HepG2 (cell line): Measurements from ENCODE around the gene ZBTB25. TPM values are rescaled to one million over a fixed set of nuclear protein-coding genes. Genes with fewer than 3 reads are reported as not detected.
A peak's percentile ranks its signal among the peaks of the same experiment; 100 is the strongest.

Experiments
- CTCF ChIP-seq: sonication (generic); formaldehyde crosslinking; IDR thresholded peaks from 2 replicates; pipeline ENCODE4 v1.5.0; 2020; ENCODE audit warnings: mild to moderate bottlenecking, missing genetic modification reagents, moderate library complexity
- HNF4G ChIP-seq, 2 experiments: sonication (generic) in 1 of 2; formaldehyde crosslinking in 1 of 2; IDR thresholded peaks; 2 replicates each; pipeline versions ENCODE4 v1.4.0 to v1.6.1; 2011 to 2020; ENCODE audit warnings: borderline replicate concordance in 2 of 2, low read depth in 2 of 2, mild to moderate bottlenecking in 2 of 2, low read length in 1 of 2, missing genetic modification reagents in 1 of 2, moderate library complexity in 1 of 2
- KDM4B ChIP-seq: sonication (generic); formaldehyde crosslinking; IDR thresholded peaks from 2 replicates; pipeline ENCODE4 v1.4.0; 2020; ENCODE audit warnings: missing genetic modification reagents
- MAF1 ChIP-seq: sonication (generic); formaldehyde crosslinking; IDR thresholded peaks from 2 replicates; pipeline ENCODE4 v1.5.0; 2020; ENCODE audit warnings: missing genetic modification reagents, borderline replicate concordance
- MATR3 ChIP-seq: sonication (generic); formaldehyde crosslinking; IDR thresholded peaks from 2 replicates; pipeline ENCODE4 v1.4.0; 2020; ENCODE audit warnings: missing genetic modification reagents
- MEIS2 ChIP-seq: sonication (generic); formaldehyde crosslinking; IDR thresholded peaks from 2 replicates; pipeline ENCODE4 v1.9.0; 2021; ENCODE audit warnings: mild to moderate bottlenecking, missing genetic modification reagents
- RBFOX2 ChIP-seq: fragments of 200-400 bp; formaldehyde crosslinking; IDR thresholded peaks from 2 replicates; pipeline ENCODE4 v1.6.1; 2017; ENCODE audit warnings: low read depth, mild to moderate bottlenecking, low read length
- SRSF9 ChIP-seq: fragments of 200-400 bp; formaldehyde crosslinking; IDR thresholded peaks from 2 replicates; pipeline ENCODE4 v1.6.1; 2018; ENCODE audit warnings: borderline replicate concordance, mild to moderate bottlenecking, low read depth, low read length; ENCODE audit not compliant: insufficient read depth, poor library complexity, severe bottlenecking
- TSC22D2 ChIP-seq: sonication (generic); formaldehyde crosslinking; IDR thresholded peaks from 2 replicates; pipeline ENCODE4 v1.5.1; 2020; ENCODE audit warnings: missing genetic modification reagents, mild to moderate bottlenecking, borderline replicate concordance
- YEATS4 ChIP-seq: sonication (generic); formaldehyde crosslinking; IDR thresholded peaks from 2 replicates; pipeline ENCODE4 v1.4.0; 2020; ENCODE audit warnings: missing genetic modification reagents, borderline replicate concordance
- ZBTB7A ChIP-seq: sonication (generic); formaldehyde crosslinking; IDR thresholded peaks from 2 replicates; pipeline ENCODE4 v1.8.0; 2022; ENCODE audit warnings: mild to moderate bottlenecking, missing genetic modification reagents
- ZFP90 ChIP-seq: sonication (generic); formaldehyde crosslinking; IDR thresholded peaks from 2 replicates; pipeline ENCODE4 v1.8.0; 2022; ENCODE audit warnings: missing genetic modification reagents, mild to moderate bottlenecking, inconsistent platforms, borderline replicate concordance
- ZFX ChIP-seq: sonication (generic); formaldehyde crosslinking; IDR thresholded peaks from 2 replicates; pipeline ENCODE4 v1.4.0; 2020; ENCODE audit warnings: mild to moderate bottlenecking, low read depth, missing genetic modification reagents, moderate library complexity
- ZNF335 ChIP-seq: sonication (generic); formaldehyde crosslinking; IDR thresholded peaks from 2 replicates; pipeline ENCODE4 v1.4.0; 2020; ENCODE audit warnings: missing genetic modification reagents
- ZNF343 ChIP-seq: sonication (generic); formaldehyde crosslinking; IDR thresholded peaks from 2 replicates; pipeline ENCODE4 v1.4.0; 2020; ENCODE audit warnings: mild to moderate bottlenecking, missing genetic modification reagents
- ZNF446 ChIP-seq: sonication (generic); formaldehyde crosslinking; IDR thresholded peaks from 2 replicates; pipeline ENCODE4 v1.5.0; 2020; ENCODE audit warnings: mild to moderate bottlenecking, missing genetic modification reagents
- polyA plus RNA-seq, 8 experiments: library from polyadenylated mRNA; depleted of rRNA in 3 of 8; stranded (reverse) in 7 of 8; unstranded in 1 of 8; fragments of >200 nt; fragmentation: Illumina TruSeq in 4 of 8; extraction: Trizol in 4 of 8; gene quantifications; 2 replicates each; pipeline versions ENCODE4 v1.2.1 to v1.2.3, GENCODE V29; 2011 to 2016; ENCODE audit warnings: low read depth in 4 of 8, missing spikeins in 1 of 8, mixed read lengths in 1 of 8; ENCODE audit not compliant: insufficient read depth in 1 of 8
- total RNA-seq, 5 experiments: library from RNA; depleted of rRNA; stranded (reverse); fragments of >200 nt; fragmentation: Illumina TruSeq; extraction: Trizol; gene quantifications; 2 replicates each; pipeline ENCODE4 v1.2.3, GENCODE V29; 2016; ENCODE audit warnings: low read depth in 1 of 5
- TF ChIP-seq, protein P1 (sequence below): IDR thresholded peaks from 2 replicates; pipeline ENCODE4 v1.6.1; 2016; ENCODE audit warnings: missing compliant biosample characterization, missing genetic modification reagents, borderline replicate concordance
- TF ChIP-seq, protein P2 (sequence below): sonication (generic); formaldehyde crosslinking; IDR thresholded peaks from 2 replicates; pipeline ENCODE4 v1.4.0; 2020; ENCODE audit warnings: mild to moderate bottlenecking, missing genetic modification reagents
- TF ChIP-seq, protein P3 (sequence below): sonication (generic); formaldehyde crosslinking; IDR thresholded peaks from 2 replicates; pipeline ENCODE4 v1.4.0; 2020; ENCODE audit warnings: mild to moderate bottlenecking, missing genetic modification reagents

The ZBTB25 gene
- total and polyA plus RNA-seq, 2 of the 13 experiments (the other 11 are each of a cell fraction or from before 2014, with no cell fraction given), result 3.5 to 7.6 TPM

DNA sequence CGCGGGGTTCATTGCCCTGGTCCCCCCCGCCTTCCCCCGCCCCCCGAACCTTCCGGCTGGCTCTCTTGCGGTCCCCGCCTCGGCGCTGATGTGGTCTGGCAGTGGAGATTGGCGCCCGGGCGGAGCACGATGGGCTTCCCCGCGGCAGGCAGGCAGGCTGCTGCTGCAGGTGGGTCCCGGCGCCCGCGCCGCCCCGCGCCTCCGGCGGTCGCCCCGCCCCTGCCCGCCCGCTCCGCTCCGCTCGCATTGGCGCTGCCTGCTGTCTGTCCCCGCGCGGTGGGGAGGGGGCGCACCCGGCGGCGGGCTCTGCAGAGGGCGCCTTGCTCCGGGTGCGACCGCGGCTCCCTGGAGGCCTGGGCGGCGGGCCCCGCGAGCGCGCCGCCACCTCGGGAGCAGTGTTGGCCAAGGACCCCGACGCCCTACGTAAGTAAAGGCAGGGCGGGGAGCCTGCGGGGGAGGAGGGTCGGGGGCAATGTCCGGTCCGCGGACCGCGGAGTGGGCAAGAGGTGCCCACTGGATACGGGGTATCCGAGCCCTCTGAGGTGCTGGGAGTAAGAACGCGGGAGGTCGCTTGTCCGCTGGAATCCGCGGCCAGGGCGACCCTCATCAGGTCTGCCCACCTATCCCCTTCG, 38.3 kb downstream of the ZBTB25 start, which contains the start of gene AKAP5 (continued):
- TF ChIP-seq ZBTB7A (CRISPR knock-in tag), result 0 out of 2 replicates have a peak, but pooled peaks have one; percentile 15
- no peak for TF ChIP-seq HNF4G (IDR thresholded peaks at IDR 0.05; ENCODE audit: borderline replicate concordance, low read depth, low read length)
- TF ChIP-seq HNF4G (CRISPR knock-in tag; IDR thresholded peaks at IDR 0.05; ENCODE audit: borderline replicate concordance, low read depth), result peak; percentile 28; the same call in 1 of the 2 replicates
- TF ChIP-seq, protein P1, sequence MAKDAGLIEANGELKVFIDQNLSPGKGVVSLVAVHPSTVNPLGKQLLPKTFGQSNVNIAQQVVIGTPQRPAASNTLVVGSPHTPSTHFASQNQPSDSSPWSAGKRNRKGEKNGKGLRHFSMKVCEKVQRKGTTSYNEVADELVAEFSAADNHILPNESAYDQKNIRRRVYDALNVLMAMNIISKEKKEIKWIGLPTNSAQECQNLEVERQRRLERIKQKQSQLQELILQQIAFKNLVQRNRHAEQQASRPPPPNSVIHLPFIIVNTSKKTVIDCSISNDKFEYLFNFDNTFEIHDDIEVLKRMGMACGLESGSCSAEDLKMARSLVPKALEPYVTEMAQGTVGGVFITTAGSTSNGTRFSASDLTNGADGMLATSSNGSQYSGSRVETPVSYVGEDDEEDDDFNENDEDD (CRISPR knock-in tag), result peak; percentile 29; the same call in 1 of the 2 replicates
- TF ChIP-seq MATR3 (CRISPR knock-in tag), result no peak
- TF ChIP-seq ZNF335 (CRISPR knock-in tag), result no peak
- TF ChIP-seq, protein P2, sequence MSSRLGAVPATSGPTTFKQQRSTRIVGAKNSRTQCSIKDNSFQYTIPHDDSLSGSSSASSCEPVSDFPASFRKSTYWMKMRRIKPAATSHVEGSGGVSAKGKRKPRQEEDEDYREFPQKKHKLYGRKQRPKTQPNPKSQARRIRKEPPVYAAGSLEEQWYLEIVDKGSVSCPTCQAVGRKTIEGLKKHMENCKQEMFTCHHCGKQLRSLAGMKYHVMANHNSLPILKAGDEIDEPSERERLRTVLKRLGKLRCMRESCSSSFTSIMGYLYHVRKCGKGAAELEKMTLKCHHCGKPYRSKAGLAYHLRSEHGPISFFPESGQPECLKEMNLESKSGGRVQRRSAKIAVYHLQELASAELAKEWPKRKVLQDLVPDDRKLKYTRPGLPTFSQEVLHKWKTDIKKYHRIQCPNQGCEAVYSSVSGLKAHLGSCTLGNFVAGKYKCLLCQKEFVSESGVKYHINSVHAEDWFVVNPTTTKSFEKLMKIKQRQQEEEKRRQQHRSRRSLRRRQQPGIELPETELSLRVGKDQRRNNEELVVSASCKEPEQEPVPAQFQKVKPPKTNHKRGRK (CRISPR knock-in tag), result no peak
- 0 out of 2 replicates have a peak, but pooled peaks have one; percentile 31 for TF ChIP-seq MEIS2 (CRISPR knock-in tag)
- TF ChIP-seq KDM4B (CRISPR knock-in tag), result no peak
- TF ChIP-seq ZFX (CRISPR knock-in tag), result peak; percentile 42; the same call in 1 of the 2 replicates
- TF ChIP-seq, protein P3, sequence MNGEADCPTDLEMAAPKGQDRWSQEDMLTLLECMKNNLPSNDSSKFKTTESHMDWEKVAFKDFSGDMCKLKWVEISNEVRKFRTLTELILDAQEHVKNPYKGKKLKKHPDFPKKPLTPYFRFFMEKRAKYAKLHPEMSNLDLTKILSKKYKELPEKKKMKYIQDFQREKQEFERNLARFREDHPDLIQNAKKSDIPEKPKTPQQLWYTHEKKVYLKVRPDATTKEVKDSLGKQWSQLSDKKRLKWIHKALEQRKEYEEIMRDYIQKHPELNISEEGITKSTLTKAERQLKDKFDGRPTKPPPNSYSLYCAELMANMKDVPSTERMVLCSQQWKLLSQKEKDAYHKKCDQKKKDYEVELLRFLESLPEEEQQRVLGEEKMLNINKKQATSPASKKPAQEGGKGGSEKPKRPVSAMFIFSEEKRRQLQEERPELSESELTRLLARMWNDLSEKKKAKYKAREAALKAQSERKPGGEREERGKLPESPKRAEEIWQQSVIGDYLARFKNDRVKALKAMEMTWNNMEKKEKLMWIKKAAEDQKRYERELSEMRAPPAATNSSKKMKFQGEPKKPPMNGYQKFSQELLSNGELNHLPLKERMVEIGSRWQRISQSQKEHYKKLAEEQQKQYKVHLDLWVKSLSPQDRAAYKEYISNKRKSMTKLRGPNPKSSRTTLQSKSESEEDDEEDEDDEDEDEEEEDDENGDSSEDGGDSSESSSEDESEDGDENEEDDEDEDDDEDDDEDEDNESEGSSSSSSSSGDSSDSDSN (CRISPR knock-in tag), result peak; percentile 38; the same call in 1 of the 2 replicates
- TF ChIP-seq ZFP90 (CRISPR knock-in tag), result no peak
- TF ChIP-seq RBFOX2, result 0 out of 2 replicates have a peak, but pooled peaks have one; percentile 30
- peak; percentile 98 for TF ChIP-seq ZNF343 (CRISPR knock-in tag)
- no peak for TF ChIP-seq MAF1 (CRISPR knock-in tag)
- peak; percentile 35; the same call in 1 of the 2 replicates for TF ChIP-seq YEATS4 (CRISPR knock-in tag)
- peak; percentile 49; the same call in 1 of the 2 replicates for TF ChIP-seq CTCF
- TF ChIP-seq TSC22D2 (CRISPR knock-in tag), result no peak
- TF ChIP-seq ZNF446 (CRISPR knock-in tag), result 0 out of 2 replicates have a peak, but pooled peaks have one; percentile 57
- TF ChIP-seq SRSF9, result no peak
